Loucy (cell line): ENCODE results near the gene ZNRF3.

Experiments
- CTCF ChIP-seq: fragments of 200-600 bp; sonication (generic); conservative IDR thresholded peaks from 2 replicates; pipeline ENCODE4 v1.5.1; 2014; ENCODE audit warnings: mild to moderate bottlenecking, antibody characterized with exemption, low read length
- EZH2phosphoT487 ChIP-seq: fragments of 200-600 bp; IDR thresholded peaks from 2 replicates; pipeline ENCODE4 v1.6.1; 2018; ENCODE audit warnings: antibody characterized with exemption, mild to moderate bottlenecking, moderate library complexity, borderline replicate concordance

DNA sequence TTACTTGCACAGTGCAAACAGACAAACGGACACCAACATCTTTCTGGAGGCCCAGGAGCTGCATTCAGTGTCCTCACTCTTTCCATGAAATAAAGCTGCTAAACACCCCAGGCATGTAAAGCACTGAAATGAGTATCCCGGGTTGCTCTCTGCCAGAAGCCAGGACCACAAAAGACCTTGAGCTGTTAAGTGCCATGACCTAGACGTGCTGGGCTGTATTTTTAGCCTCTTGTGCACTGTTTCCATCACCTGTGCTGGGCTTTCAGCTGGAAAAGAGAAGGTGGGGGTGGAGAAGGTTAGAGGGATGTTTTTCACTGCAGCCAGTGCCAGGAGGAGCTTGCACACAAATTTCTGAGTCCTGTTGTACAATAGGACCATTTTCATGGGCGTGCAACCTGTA, 186.1 kb downstream of the ZNRF3 start:
- TF ChIP-seq CTCF (no peak), EZH2phosphoT487 (no peak)
